ENCODE results near the gene YJEFN3.
A peak's percentile ranks its signal among the peaks of the same experiment; 100 is the strongest.

YJEFN3 gene

GRCh38 chr19:19515642-19516519, 12.8 kb upstream of the YJEFN3 start, which contains the start of gene NDUFA13:
NDUFA13 (plus strand) TSS chr19:19516225; CDS start chr19:19516239, 14 bp downstream.
- Histone ChIP-seq H3K9me2 (replicated peaks; ENCODE audit: low read depth, low read length) (no peaks in the 10 kb centered on the region), H3K4me1 (ENCODE audit: insufficient read depth, low read length, poor library complexity, severe bottlenecking) (peaks cover 25% of the 10 kb centered on the region)
- TF ChIP-seq CTCF (conservative IDR thresholded peaks at IDR 0.05; ENCODE audit: low read length) (peak; percentile 18; the same call in 1 of the 2 replicates), EZH2phosphoT487 (IDR thresholded peaks at IDR 0.05; ENCODE audit: borderline replicate concordance) (no peak)

GRCh38 chr19:19517235-19517619, 11.5 kb upstream of the YJEFN3 start:
- peak overlapping the region; percentile 94 for H3K9ac ChIP-seq (ENCODE audit: low read depth, low read length, poor library complexity, severe bottlenecking)
- peaks cover 25% of the 10 kb centered on the region for H3K4me1 ChIP-seq (ENCODE audit: insufficient read depth, low read length, poor library complexity, severe bottlenecking)
- H2AFZ ChIP-seq (ENCODE audit: low read length) = no peak overlapping the region
- H4K20me1 ChIP-seq (ENCODE audit: insufficient read depth, low read length, poor library complexity, severe bottlenecking) = peaks cover 16% of the 10 kb centered on the region
- H3K4me2 ChIP-seq (ENCODE audit: low read depth, low read length, poor library complexity, severe bottlenecking) = peak overlapping the region; percentile 83
- no peak for TF ChIP-seq CTCF (conservative IDR thresholded peaks at IDR 0.05; ENCODE audit: low read length)
- TF ChIP-seq EZH2phosphoT487 (IDR thresholded peaks at IDR 0.05; ENCODE audit: borderline replicate concordance) = no peak
- H3K9me3 ChIP-seq (ENCODE audit: insufficient read depth, low read depth, low read length) = no peaks in the 10 kb centered on the region
- H3F3A ChIP-seq (ENCODE audit: low read depth) = no peaks in the 10 kb centered on the region
- H3K27me3 ChIP-seq (ENCODE audit: insufficient read depth, low read length, poor library complexity, severe bottlenecking) = no peaks in the 10 kb centered on the region
- H3K79me2 ChIP-seq (ENCODE audit: insufficient read depth, low read length) = peaks cover 67% of the 10 kb centered on the region
- H3K4me3 ChIP-seq (ENCODE audit: low read length, poor library complexity, severe bottlenecking) = peak overlapping the region; percentile 92
- H3K9me2 ChIP-seq (replicated peaks; ENCODE audit: low read depth, low read length) = no peaks in the 10 kb centered on the region
- 0 out of 2 replicates have a peak, but pooled peaks cover 2% of the 10 kb centered on the region for H3K36me3 ChIP-seq (ENCODE audit: insufficient read depth, low read length)

More at GRCh38 chr19:19515642-19516519, 12.8 kb upstream of the YJEFN3 start, which contains the start of gene NDUFA13:
- Histone ChIP-seq H3K9me3 (ENCODE audit: insufficient read depth, low read depth, low read length) (no peaks in the 10 kb centered on the region), H4K20me1 (ENCODE audit: insufficient read depth, low read length, poor library complexity, severe bottlenecking) (peaks cover 8% of the 10 kb centered on the region), H3K9ac (ENCODE audit: low read depth, low read length, poor library complexity, severe bottlenecking) (peak within 1 kb of the TSS; percentile 94), H3K4me3 (ENCODE audit: low read length, poor library complexity, severe bottlenecking) (peak within 1 kb of the TSS; percentile 92), H3F3A (ENCODE audit: low read depth) (no peaks in the 10 kb centered on the region), H3K79me2 (ENCODE audit: insufficient read depth, low read length) (peaks cover 57% of the 10 kb centered on the region), H3K36me3 (ENCODE audit: insufficient read depth, low read length) (0 out of 2 replicates have a peak, but pooled peaks cover 2% of the 10 kb centered on the region), H2AFZ (ENCODE audit: low read length) (peak within 1 kb of the TSS; percentile 66), H3K4me2 (ENCODE audit: low read depth, low read length, poor library complexity, severe bottlenecking) (peak within 1 kb of the TSS; percentile 96), H3K27me3 (ENCODE audit: insufficient read depth, low read length, poor library complexity, severe bottlenecking) (no peaks in the 10 kb centered on the region)

DNA sequence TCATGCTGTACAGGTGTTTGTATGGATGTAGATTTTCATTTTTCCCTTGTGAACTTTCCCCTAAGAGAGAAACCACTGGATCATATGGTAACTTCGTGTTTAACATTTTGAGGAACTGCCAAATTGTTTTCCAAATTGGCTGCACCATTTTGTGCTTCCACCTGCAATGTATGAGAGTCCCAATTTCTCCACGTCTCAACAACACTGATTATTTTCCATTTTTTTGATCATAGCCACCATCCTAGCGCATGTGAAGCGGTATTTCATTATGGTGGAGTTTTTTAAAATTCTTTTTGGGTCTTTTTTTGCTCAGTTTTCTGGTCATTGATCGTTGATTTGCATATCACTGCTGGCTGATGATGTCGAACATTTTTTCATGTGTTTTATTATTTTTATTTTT, 7.7 kb upstream of the YJEFN3 start:
- peaks cover 2% of the 10 kb centered on the region; the same call in 1 of the 2 replicates for H3K36me3 ChIP-seq (ENCODE audit: insufficient read depth, low read length)
- H3K79me2 ChIP-seq (ENCODE audit: insufficient read depth, low read length) = peaks cover 91% of the 10 kb centered on the region
- H3K27me3 ChIP-seq (ENCODE audit: insufficient read depth, low read length, poor library complexity, severe bottlenecking) = no peaks in the 10 kb centered on the region
- H3K4me3 ChIP-seq (ENCODE audit: low read length, poor library complexity, severe bottlenecking) = no peak overlapping the region
- no peaks in the 10 kb centered on the region for H3F3A ChIP-seq (ENCODE audit: low read depth)
- no peak for TF ChIP-seq EZH2phosphoT487 (IDR thresholded peaks at IDR 0.05; ENCODE audit: borderline replicate concordance)
- no peak for TF ChIP-seq CTCF (conservative IDR thresholded peaks at IDR 0.05; ENCODE audit: low read length)
- no peak overlapping the region for H3K9ac ChIP-seq (ENCODE audit: low read depth, low read length, poor library complexity, severe bottlenecking)
- no peaks in the 10 kb centered on the region for H3K9me2 ChIP-seq (replicated peaks; ENCODE audit: low read depth, low read length)
- no peak overlapping the region for H2AFZ ChIP-seq (ENCODE audit: low read length)
- H3K4me1 ChIP-seq (ENCODE audit: insufficient read depth, low read length, poor library complexity, severe bottlenecking) = peaks cover 31% of the 10 kb centered on the region
- peaks cover 42% of the 10 kb centered on the region for H4K20me1 ChIP-seq (ENCODE audit: insufficient read depth, low read length, poor library complexity, severe bottlenecking)
- peak overlapping the region; percentile 22 for H3K4me2 ChIP-seq (ENCODE audit: low read depth, low read length, poor library complexity, severe bottlenecking)
- H3K9me3 ChIP-seq (ENCODE audit: insufficient read depth, low read depth, low read length) = no peaks in the 10 kb centered on the region

All from Loucy (cell line).